ENCODE results near the gene SH3RF3.

The SH3RF3 gene

DNA sequence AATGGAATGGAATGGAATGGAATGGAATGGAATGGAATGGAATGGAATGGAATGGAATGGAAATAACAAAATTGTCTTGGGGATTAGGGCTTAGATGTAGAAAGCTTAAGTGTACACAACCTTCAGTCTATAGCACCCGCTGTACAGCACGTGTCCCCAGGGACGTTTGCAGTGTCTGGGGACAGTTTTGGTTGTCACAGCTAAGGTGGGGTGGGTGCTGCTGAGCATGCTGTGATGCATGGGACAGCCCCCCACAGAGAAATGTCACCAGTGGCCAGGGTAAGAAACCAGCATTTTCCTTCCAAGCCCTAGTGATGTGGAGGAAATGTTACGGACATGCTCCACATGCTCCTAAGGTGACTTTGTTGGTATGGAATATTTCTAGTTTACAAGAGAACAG, 70.8 kb downstream of the SH3RF3 start:
- H3K4me3 ChIP-seq (ENCODE audit: low read depth, low read length) = no peak overlapping the region
- no peak for DNase-seq (ENCODE audit: low read depth)
- TF ChIP-seq, protein P1, sequence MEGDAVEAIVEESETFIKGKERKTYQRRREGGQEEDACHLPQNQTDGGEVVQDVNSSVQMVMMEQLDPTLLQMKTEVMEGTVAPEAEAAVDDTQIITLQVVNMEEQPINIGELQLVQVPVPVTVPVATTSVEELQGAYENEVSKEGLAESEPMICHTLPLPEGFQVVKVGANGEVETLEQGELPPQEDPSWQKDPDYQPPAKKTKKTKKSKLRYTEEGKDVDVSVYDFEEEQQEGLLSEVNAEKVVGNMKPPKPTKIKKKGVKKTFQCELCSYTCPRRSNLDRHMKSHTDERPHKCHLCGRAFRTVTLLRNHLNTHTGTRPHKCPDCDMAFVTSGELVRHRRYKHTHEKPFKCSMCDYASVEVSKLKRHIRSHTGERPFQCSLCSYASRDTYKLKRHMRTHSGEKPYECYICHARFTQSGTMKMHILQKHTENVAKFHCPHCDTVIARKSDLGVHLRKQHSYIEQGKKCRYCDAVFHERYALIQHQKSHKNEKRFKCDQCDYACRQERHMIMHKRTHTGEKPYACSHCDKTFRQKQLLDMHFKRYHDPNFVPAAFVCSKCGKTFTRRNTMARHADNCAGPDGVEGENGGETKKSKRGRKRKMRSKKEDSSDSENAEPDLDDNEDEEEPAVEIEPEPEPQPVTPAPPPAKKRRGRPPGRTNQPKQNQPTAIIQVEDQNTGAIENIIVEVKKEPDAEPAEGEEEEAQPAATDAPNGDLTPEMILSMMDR (conservative IDR thresholded peaks at IDR 0.05; ENCODE audit: low read depth, low read length) = no peak

DNA sequence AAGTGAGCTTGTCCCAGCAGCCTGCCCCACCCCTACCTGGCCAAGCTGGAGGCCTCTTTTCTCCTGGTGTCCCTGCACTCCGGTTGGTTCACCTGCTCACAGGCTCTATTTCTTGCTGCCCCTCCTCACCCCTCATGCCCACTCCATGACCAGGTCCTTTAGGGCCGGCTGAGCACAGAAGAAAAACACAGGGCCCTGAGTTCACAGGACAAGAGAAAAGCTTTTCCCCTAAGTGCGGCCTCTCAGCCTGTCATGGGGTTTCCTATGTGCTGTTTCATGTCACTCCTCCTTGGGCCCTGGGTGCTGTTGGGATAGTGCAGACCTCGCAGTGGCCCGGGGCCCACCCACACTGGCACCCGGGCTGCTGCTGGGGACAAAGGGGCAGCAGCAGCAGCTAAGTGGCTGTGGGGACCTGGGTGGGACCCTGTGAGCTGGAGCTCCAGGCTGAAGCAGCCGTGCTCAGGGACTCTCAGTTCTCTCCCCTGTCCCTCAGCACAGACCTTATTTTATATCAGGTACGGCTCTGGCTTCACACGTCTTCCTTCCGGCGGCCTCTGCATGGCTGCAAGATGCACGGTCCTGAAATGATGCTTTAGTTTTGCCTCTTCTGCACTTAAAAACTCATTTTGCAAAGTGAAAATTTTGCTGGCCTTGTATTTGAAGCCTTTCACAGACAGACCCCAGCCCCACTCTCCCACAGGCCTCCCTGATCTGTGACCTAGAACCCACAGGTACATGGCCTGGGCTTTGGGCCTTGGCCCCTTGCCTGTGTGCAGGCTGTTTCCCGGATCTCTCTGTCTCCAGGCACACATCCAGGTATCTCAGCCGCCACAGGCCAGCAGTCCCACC, 71.8 kb downstream of the SH3RF3 start:
- no peak overlapping the region for H3K4me3 ChIP-seq (ENCODE audit: low read depth, low read length)
- TF ChIP-seq, protein P1 (conservative IDR thresholded peaks at IDR 0.05; ENCODE audit: low read depth, low read length) = no peak
- no peak for DNase-seq (ENCODE audit: low read depth)

DNA sequence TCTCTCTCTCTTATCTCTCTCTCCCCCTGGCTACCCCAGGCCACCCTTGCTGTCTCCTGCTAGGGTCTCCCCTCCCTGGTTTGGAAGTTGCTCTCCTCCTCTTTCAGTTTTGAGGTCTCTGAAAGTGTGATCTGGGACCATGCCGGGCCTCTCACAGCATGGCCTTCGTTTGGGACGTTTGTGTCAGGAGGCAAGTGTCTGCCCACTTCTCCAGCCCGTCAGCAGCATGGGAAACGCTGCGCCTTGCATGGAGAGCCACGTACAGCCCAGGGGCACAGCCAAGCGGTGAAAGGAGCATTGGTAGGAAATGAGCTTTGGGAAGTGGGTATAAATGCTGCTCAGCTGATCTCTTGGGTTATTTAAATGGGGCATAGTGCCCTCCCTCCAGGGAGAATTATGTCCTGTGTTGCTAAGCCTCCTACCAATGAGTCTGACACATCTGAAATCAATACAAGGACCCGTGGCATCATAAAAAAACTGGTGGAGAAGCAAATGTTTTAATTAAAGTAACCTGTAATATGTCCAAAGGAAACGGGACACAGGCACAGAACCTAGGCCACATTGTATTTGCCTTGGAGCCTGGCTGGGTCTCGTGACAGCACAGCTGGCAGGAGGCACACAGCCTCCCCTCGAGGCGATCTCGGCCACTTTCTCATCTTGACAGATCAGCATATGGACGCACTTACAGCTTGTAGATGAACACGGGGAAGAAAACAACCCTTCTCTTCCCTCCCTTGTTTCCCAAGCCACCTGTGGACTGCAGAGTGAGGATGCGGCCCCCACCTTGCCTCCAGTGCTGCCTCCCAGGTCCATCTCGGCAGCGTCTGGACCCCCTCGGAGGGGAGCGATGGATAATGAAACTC, 72.7 kb downstream of the SH3RF3 start:
- H3K4me3 ChIP-seq (ENCODE audit: low read depth, low read length) = no peak overlapping the region
- DNase-seq (ENCODE audit: low read depth) = no peak
- TF ChIP-seq, protein P1 (conservative IDR thresholded peaks at IDR 0.05; ENCODE audit: low read depth, low read length) = no peak

DNA sequence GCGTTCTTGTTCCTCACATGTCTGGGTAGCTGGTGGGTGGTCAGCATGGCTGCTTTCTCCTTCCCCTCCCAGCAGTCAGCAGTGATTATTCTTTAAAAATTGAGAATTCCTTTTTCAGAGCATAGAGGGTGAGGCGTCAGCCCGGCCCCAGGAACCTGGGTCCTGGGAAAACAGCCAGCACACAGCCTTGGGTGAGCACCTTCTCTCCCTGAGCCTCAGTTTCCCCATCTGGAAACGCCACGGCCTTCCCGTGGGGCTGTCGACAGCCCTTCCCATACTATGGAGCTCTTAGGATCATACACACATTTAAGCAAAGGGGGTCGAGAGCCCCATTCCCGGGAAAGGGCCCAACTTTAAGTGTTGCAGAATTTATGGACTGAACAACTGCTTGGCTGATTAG, 73.5 kb downstream of the SH3RF3 start:
- no peak overlapping the region for H3K4me3 ChIP-seq (ENCODE audit: low read depth, low read length)
- DNase-seq (ENCODE audit: low read depth) = no peak
- TF ChIP-seq, protein P1 (conservative IDR thresholded peaks at IDR 0.05; ENCODE audit: low read depth, low read length) = no peak

DNA sequence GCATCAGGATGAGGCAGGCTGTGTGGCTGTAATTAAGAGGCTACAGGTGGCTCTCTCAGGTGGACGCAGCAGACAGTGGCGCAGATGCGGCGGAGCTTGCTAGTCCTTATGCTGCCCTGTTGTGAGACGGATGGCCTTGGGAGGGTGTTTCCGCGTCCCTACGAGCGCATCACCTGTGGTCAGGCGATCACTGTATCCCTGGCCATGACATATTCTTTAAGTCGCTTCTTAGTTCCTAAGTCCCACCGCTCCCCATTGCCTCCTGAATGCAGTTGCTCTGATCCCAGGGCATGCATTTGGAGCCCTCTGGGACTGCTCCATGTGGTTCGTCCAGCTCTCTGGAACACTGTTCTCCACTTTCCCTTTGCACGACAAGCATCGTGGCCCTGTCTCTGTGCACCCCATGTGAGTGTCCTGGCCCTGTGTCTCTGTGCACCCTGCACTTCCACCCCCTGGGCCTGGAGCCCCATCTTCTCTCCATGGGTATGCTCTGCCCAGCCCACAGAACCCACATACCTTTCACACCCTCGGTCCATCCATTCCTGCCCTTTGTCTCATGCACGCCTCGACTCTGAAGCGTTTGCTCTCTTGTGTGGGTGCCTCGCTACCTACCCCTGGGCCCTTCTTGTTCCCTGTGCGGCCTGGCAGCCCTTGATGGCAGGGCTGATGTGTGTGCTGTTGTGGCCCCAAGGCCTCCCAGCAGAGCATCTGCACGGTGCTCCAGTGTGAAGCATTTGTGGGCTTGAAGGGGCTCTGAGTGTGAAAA, 74.4 kb downstream of the SH3RF3 start:
- DNase-seq (ENCODE audit: low read depth) = no peak
- H3K4me3 ChIP-seq (ENCODE audit: low read depth, low read length) = no peak overlapping the region
- TF ChIP-seq, protein P1 (conservative IDR thresholded peaks at IDR 0.05; ENCODE audit: low read depth, low read length) = no peak

DNA sequence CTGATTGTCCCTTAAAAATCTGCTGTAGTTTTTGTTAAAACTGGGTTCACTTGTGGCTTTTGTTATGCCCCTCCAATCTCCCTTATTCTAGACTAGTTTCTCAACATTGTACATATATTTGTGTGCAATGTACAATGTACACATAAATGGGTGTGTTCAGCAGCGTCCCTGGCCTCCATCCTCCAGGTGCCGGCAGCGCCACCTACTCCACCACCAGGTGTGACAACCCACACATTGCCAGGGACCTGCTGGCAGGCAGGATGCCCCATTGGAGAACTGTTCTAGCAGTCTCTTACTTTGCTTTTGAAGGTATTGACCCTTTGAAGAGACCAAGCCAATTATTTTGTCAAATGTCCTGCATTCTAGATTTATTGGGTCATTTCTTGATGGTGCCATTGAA, 75.4 kb downstream of the SH3RF3 start:
- H3K4me3 ChIP-seq (ENCODE audit: low read depth, low read length) = no peak overlapping the region
- DNase-seq (ENCODE audit: low read depth) = no peak
- TF ChIP-seq, protein P1 (conservative IDR thresholded peaks at IDR 0.05; ENCODE audit: low read depth, low read length) = no peak
